ENCODE measurements around the gene MMP25. TPM values are rescaled to one million over a fixed set of nuclear protein-coding genes. Genes with fewer than 3 reads are reported as not detected.
A peak's percentile ranks its signal among the peaks of the same experiment; 100 is the strongest.

The MMP25 gene
- total RNA-seq, 1 experiment from 2014 or later, result 0.26 TPM

DNA sequence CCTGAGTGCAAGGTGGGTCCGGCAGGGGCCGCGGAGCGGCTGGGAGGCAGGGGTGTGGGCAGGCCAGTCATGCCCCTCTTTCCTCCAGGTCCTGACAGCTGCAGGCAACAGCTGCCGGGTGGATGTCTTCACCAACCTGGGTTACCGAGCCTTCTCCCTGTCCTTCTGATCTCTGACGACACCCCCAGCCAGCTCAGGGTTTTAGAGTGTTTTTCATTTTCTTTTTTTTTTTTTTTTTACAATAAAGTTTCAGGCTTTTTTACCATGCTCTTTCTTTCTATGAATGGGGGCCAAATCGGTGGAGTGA is 18.9 kb upstream of the MMP25 start:
- TF ChIP-seq, protein P1, sequence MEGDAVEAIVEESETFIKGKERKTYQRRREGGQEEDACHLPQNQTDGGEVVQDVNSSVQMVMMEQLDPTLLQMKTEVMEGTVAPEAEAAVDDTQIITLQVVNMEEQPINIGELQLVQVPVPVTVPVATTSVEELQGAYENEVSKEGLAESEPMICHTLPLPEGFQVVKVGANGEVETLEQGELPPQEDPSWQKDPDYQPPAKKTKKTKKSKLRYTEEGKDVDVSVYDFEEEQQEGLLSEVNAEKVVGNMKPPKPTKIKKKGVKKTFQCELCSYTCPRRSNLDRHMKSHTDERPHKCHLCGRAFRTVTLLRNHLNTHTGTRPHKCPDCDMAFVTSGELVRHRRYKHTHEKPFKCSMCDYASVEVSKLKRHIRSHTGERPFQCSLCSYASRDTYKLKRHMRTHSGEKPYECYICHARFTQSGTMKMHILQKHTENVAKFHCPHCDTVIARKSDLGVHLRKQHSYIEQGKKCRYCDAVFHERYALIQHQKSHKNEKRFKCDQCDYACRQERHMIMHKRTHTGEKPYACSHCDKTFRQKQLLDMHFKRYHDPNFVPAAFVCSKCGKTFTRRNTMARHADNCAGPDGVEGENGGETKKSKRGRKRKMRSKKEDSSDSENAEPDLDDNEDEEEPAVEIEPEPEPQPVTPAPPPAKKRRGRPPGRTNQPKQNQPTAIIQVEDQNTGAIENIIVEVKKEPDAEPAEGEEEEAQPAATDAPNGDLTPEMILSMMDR (IDR thresholded peaks at IDR 0.05; ENCODE audit: unreplicated experiment), result no peak
- Mint-ChIP-seq H3K9me3 (ENCODE audit: unreplicated experiment) (no peaks in the 10 kb centered on the region), H3K27ac (ENCODE audit: low read depth, unreplicated experiment) (no peak overlapping the region), H3K4me1 (ENCODE audit: insufficient read depth, unreplicated experiment) (peaks cover 13% of the 10 kb centered on the region), H3K27me3 (ENCODE audit: insufficient read depth, unreplicated experiment) (peaks cover 4% of the 10 kb centered on the region), H3K36me3 (ENCODE audit: insufficient read depth, unreplicated experiment) (peaks cover 47% of the 10 kb centered on the region), H3K4me3 (ENCODE audit: unreplicated experiment) (no peak overlapping the region)
- no TSS peak for BruUV-seq (replicated peaks)
- CTCF ChIA-PET, result interaction anchor here (0.5 to 8.3 kb wide), 20 partner anchors 9 to 650 kb away, joined by 3 to 121 read pairs (median 5); partner anchors contain the start of genes BICDL2, CLDN9, PKMYT1 and ZNF213
- intact Hi-C loops (cut with micrococcal nuclease), result no loop called here
- DNase-seq (ENCODE audit: unreplicated experiment), result no peak
- POLR2A ChIA-PET, result interaction anchor here (0.9 to 1.5 kb wide), 3 partner anchors 7 to 107 kb away, joined by 8 to 11 read pairs (median 8); partner anchors contain the start of genes TNFRSF12A and ZNF213

DNA sequence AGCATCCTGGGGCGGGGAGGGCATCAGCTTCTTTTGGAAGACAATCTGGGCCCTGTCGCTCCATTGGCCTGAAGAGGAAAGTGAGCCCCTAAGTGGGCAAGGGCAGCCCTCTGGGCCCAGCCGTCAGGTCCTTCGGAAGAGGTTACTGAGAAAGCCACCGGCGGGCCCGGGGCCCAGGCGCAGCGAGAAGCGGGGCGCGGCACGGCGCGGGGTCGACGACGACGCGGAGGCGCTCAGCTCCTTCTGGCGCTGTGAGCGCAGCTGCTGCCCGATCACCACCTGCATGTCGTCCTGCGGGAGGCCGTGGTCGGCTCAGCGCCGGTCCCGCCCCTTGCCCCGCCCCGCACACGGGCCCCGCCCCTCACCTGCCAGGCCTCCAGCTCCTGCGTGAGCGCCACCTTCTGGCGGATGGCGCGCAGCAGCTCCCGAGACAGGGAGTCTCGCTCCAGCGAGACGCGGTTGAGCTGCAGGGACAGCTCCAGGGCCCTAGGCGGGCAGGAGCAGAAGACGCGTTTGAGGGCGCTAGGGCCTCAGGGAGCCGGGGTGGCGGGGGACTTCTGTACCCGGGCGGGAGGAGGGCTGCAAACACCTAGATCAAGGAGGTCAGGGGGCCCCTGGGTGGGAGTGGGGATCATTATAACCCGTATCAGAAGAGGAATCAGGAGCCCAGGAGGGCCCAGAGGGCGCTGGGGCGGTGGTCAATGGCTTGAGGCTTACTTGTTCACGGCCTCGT is 18.2 kb upstream of the MMP25 start:
- peak; percentile 87 for DNase-seq (ENCODE audit: unreplicated experiment)
- ChIA-PET POLR2A (interaction anchor here (0.6 to 1.5 kb wide), 6 partner anchors 8 to 129 kb away, joined by 3 to 11 read pairs (median 6); partner anchors contain the start of genes MMP25, TNFRSF12A, ZNF205 and ZNF213), CTCF (interaction anchor here (0.5 to 8.3 kb wide), 23 partner anchors 8 to 649 kb away, joined by 3 to 121 read pairs (median 5); partner anchors contain the start of genes BICDL2, CLDN9, PKMYT1 and ZNF213)
- peaks cover 40% of the 10 kb centered on the region for H3K36me3 Mint-ChIP-seq (ENCODE audit: insufficient read depth, unreplicated experiment)
- intact Hi-C loops (cut with micrococcal nuclease), result loop anchor here (1.0 kb wide), 1 partner anchor 25 kb away; no protein-coding TSS in a partner anchor
- no peak overlapping the region for H3K27ac Mint-ChIP-seq (ENCODE audit: low read depth, unreplicated experiment)
- peaks cover 11% of the 10 kb centered on the region for H3K27me3 Mint-ChIP-seq (ENCODE audit: insufficient read depth, unreplicated experiment)
- peaks cover 6% of the 10 kb centered on the region for H3K4me1 Mint-ChIP-seq (ENCODE audit: insufficient read depth, unreplicated experiment)
- no peaks in the 10 kb centered on the region for H3K9me3 Mint-ChIP-seq (ENCODE audit: unreplicated experiment)
- no TSS peak for BruUV-seq (replicated peaks)
- TF ChIP-seq, protein P1 (IDR thresholded peaks at IDR 0.05; ENCODE audit: unreplicated experiment), result peak; percentile 75
- no peak overlapping the region for H3K4me3 Mint-ChIP-seq (ENCODE audit: unreplicated experiment)

DNA sequence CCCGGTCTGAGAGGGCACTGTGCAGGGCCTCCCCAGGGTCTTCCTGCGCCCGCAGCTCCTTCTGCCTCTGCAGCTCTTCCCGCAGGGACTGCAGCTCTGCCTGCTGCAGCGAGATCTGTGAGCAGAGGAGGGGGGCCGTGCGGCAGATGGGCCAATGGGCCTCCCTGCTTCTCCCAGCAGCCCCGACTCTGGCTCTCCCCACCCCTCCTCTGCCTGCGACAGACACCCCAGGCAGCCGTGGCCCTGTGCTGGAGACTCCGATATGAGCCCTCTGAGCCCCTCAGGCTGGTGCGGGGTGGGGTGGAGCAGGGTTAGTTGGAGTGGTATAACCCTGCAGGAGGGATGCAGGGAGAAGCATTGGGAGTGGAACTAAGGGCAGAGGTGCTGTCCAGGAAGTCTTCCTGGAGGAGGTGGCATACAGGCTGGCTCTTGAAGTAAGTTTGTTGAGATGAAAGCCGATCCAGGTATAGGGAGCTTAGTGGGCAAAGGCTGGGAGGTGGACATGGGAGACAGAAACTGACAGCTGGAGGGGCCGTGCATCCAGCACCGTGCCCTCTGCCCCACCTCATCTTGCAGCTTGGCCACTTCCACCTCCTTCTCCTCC is 17.5 kb upstream of the MMP25 start:
- TF ChIP-seq, protein P1 (IDR thresholded peaks at IDR 0.05; ENCODE audit: unreplicated experiment), result no peak
- Mint-ChIP-seq H3K9me3 (ENCODE audit: unreplicated experiment) (no peaks in the 10 kb centered on the region), H3K27me3 (ENCODE audit: insufficient read depth, unreplicated experiment) (peaks cover 18% of the 10 kb centered on the region), H3K36me3 (ENCODE audit: insufficient read depth, unreplicated experiment) (peaks cover 34% of the 10 kb centered on the region), H3K4me3 (ENCODE audit: unreplicated experiment) (no peak overlapping the region), H3K4me1 (ENCODE audit: insufficient read depth, unreplicated experiment) (peaks cover 6% of the 10 kb centered on the region), H3K27ac (ENCODE audit: low read depth, unreplicated experiment) (no peak overlapping the region)
- CTCF ChIA-PET, result interaction anchor here (0.5 to 8.3 kb wide), 16 partner anchors 11 to 249 kb away, joined by 3 to 121 read pairs (median 6); no protein-coding TSS in a partner anchor
- no TSS peak for BruUV-seq (replicated peaks)
- intact Hi-C loops (cut with micrococcal nuclease), result loop anchor here (1.0 kb wide), 1 partner anchor 26 kb away; no protein-coding TSS in a partner anchor
- no peak for DNase-seq (ENCODE audit: unreplicated experiment)
- POLR2A ChIA-PET, result interaction anchor here (0.6 to 1.1 kb wide), 5 partner anchors 17 to 476 kb away, joined by 3 to 8 read pairs (median 3); partner anchors contain the start of genes MMP25 and ZNF205

Measured in MCF 10A (cell line).